CD4-positive, alpha-beta T cell treated with Interleukin-15 for 4 hours (primary cell): ENCODE measurements around the gene POLR1D.
"Not testable (repeated sequence)": the region's sequence is repeated elsewhere in the genome, so short reads cannot be mapped to it uniquely, and the experiment has no call there.

Experiments used
- DNase-seq: peaks from one replicate; pipeline ENCODE4 v3.0.0-alpha.2; 2020; ENCODE audit warnings: low spot score

Gene POLR1D

DNA sequence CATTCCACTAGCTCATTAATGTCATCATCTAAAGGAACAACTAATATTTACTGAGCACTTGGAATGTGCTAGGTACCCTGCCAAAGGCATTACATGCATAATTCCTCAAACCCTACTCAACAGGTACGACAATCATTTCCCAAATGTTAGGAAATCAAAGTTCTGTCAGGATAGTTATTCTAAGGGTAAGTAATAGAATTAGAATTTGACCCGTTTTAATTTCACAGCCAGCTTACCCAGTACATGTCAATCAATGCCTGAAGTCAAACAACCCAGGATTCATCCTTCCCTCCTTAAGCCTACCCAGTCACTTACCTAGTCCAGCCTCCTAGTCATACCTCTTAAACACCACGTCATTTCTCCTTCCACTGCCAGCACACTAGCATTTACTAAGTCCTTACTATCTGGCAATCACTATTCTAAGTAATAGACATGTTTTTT lies 3.8 kb upstream of the POLR1D start:
- no peak for DNase-seq

DNA sequence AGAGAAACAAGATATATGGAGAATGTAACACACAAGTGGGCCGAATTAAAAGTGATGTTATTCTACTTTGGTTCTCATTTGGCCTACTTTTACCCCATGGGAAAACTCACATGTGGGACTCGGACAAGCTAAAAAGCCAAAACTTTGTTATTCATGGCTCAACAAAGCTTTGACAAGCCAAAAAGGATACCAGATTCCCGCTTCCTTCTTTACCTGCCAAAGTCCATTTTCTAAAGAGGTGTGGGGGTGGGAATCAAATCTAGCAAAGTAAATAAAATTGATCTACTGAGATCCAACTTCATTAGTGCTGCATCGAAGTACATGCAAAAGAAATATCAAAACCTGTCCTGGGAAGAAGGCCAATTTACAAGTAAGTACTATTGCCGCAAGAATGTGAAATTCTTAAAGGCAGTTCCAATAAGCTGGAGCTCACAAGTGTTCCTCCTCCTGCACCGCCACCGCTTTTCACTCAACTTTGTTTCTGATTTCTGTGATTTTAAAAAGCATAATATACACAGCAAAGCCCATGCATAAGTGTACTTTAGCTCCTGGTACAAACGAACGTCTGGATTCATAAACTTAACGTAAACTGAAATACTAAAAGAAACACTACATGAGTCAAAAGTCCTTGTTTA lies 2.5 kb upstream of the POLR1D start:
- DNase-seq, result no peak

DNA sequence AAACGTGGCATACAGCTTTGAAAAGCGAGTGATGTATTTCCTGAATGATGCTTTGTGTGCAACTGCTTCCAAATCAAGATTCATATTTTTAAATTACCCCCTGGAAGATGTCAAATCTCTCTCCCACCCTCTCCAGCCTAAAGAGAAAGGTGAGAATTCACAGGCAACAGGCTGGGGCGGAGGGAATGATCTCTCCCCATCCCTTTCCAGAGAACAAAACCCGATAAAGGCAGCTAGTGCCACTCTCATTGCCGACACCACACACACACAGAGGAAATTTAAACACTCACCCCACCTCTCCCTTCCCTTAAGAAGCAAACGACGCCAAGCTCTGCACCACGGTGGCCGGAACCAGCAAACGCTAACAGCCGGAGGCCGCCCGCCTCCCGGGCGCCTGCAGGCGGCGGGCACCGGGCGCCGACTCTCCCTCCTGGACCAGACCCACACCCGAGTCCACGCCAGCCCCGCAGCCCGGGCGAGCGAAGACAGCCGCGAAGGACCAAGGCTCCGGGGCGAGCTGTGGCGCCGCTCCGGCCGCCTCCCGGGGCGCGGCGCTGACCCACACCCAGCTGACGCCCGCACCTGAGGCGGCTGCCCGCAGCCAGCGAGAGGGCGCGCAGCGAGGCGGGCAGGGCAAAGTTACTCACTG lies 1.8 kb upstream of the POLR1D start:
- peak; percentile 34 for DNase-seq

DNA sequence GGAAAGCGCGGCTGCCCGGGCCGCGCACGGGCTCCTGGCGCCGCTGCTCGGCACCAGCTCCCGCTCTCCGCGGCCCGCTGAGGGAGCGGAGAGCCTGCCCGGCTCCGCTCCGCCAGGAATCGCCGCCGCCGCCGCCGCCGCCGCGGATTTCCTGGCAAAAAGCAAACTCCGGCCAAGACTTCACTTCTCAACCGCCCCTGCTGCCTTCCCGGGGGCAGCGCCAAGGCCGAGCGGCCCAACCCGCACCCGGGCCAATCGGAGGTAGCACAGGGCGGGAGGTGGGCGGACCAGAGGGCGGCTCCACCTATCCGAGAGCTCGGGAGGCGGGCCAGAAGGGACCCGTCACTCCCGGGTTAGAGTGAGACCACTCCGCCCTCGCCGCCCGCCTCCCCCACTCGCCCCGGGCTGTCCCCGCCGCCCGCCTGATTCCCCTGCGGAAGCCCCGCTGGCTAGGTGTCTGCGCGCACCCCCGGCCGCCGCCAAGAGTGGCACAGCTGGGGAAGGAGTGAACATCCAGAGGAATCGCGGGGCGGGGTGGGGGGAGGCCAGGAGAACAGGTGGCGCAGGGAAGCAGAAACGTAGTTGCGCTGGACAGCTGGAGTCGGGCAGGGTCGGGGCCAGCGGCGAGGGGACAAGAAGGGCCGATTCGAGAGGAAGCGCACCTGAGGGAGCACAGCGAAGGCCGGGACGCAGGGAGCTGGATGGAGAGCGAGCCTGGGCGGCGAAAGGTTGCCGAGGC lies 1.1 kb upstream of the POLR1D start, which contains the start of gene LNX2:
Gene LNX2, minus strand, starts transcription at position 153 of the 739 bp plus-strand sequence. CDS start 38,826 bp downstream, outside the sequence.
- peak; percentile 97 for DNase-seq

DNA sequence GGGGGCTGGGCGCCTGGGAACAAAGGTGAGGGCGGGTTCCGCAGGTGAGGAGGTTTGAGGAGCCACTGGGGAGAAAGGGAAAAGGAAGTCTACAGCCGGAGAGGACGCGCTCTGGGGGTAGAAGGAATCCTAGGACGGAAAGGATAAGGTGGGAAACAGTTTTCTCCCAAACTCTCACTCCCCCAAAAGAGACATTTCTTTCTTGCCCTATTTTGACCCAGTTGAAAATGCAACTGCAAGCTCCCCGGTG lies 651 bp upstream of the POLR1D start:
- DNase-seq, result no peak

DNA sequence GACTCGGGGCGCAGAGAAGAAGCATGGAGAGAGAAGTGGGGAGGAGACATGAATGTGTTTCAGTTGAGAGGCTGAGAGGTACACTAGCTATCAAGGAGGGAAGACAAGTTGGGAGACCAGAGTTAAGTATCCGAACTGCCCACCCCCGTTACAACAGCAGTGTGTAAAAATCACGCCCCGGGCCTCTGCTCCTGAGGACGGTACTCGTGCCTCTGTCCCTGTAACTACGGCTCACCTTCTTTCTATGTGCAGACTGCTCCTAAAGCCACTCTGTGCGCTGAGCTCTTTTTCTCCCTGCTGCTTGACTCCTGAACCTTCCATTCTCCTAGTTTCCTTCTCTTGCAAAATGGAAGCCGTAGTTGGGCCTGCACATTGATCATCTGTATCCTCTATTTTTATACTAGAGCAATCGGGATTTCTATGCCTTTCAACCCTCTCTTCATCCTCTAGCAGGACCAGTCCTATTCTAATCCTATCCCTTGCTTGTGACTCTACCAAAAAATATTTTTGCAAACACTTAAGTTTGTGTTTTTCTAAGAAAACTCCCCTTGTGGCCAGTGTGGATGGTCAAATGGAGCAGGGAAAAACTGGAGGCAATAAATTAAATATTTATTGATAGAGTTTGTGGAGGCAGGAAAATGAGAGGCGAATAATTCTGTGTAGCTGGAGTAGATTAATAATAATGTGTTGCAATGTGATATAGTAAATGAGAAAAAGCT lies 569 bp downstream of the POLR1D start:
- no peak for DNase-seq

DNA sequence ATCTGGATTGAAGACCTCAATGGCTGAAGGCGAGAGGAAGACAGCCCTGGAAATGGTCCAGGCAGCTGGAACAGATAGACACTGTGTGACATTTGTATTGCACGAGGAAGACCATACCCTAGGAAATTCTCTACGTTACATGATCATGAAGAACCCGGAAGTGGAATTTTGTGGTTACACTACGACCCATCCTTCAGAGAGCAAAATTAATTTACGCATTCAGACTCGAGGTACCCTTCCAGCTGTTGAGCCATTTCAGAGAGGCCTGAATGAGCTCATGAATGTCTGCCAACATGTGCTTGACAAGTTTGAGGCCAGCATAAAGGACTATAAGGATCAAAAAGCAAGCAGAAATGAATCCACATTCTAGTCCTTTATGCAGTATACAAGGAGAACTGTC lies 1.2 kb downstream of the POLR1D start:
- DNase-seq, result no peak

DNA sequence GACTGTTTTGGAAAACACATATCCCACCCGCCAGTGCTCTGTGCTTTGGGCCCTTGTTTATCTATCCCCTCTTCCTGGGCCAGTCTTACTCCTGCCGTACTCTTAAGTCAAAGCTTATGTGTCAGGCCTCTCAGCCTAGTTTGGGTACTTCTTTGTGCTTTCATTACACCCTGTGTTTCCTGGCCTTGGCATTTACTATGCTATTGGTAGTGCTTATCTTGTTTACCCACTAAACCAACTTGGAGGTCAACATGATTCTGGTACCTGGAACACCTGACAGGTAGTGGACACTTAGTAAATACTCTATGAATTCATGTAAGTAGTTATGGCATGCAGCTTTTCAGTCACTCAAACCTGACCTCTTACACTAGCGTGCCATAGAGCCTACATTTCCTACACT lies 2.4 kb downstream of the POLR1D start:
- no peak for DNase-seq

DNA sequence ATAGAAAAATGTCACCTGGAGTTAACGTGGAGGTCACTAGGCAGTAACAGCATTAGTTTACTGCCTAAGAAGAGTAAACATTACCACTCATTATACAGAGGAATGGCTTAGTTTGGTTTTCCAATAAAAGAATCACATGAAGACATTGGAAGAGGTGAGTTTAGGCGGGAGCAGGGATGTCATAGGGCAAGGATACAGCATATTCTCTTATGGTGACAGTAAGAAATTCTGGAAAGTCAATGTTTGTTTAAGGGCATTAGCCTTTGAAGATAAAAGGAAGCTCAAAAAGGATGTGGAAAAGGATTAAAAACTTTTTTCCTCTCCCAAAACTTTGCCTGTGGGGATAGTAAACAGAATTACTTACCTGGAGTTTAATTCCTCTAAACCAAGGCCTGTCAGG lies 4.1 kb downstream of the POLR1D start:
- no peak for DNase-seq

DNA sequence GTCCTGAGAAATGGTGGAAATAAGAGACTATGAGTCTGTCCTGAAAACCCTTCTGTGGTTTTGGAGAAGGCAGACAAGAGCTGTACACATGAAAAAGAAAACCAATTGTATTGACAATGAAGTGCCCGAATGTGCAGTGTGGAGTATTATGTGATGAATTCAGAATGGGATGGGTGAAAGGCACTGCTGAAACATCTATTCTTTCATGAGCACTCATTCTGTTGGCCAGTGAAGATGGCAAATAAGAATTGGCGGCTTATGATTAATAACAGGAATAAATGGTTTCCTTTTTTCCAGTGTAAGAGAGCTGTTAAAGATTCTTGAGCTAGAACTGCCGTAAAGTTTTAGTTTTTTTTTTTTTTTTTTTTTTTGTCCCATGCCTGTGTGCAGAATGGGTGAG lies 5.7 kb downstream of the POLR1D start:
- DNase-seq, result no peak

DNA sequence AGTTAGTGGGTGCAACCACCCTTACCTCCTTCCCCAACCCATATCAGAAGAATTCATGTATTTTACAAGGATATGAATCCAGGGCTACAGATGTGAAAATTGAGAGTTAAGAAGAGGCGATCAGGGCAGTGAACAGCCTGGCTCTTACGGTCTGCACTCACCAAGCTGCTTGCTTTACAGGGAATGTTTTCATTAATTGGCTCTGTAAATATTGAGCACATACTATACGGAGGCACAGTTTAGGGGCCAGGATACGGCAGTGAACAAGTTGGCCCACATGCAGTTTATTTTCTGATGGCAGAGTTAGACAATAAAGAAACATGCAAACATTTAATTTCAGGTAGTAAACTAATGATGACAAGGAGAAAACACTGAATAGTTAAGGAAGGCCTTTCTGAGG lies 6.4 kb downstream of the POLR1D start:
- no peak for DNase-seq

DNA sequence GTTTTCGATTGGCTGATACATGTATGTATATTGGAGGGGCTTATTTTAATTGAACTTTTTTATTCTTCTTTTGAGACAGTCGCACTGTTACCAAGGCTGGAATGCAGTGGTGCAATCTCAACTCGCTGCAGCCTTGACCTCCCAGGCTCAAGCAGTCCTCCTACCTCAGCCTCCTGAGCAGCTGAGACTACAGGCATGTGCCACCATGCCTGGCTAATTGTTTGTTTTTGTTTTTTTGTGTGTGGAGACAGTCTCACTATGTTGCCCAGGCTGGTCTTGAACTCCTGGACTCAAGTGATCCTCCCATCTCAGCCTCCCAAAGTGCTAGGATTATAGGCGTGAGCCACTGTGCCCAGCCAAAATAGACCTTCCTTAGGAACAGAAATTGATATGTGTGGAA lies 7.1 kb downstream of the POLR1D start:
- not testable (repeated sequence) for DNase-seq

DNA sequence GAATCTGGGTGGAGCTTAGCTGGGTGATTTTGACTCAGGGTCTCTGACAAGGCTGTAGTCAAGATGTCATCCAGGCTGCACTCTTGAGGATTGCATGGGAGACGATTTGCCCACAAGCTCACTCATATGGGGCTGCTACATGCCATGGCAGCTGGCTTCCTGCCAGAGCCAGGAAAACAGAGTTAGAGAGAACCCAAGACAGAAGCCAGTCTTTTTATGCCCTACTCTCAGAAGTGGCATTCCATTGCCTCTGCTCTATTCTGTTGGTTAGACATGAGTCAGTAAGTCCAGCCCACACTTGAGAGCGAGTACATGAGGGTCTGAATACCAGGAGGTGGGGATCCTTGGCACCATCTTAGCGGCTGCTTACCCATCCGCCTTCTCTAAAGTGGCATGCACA lies 9.5 kb downstream of the POLR1D start:
- DNase-seq, result no peak

DNA sequence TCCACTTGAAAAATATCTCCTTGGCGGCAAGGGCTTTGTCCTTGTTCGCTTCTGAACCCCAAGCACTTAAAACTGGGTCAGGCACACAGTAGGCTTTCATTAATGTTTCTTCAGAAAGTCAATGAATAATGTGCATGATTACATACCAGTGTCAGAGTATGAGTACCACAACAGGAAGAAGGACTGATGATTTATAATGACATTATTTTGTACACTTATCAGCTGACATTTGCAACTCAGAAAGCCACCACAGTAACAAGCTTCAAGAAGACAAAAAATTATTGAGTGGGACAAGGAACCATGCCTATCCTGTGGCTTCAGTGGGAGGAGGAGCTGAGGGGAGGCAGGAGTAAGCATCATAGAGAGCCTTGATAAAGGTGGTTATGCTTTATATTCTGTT lies 10.0 kb downstream of the POLR1D start:
- DNase-seq, result no peak

DNA sequence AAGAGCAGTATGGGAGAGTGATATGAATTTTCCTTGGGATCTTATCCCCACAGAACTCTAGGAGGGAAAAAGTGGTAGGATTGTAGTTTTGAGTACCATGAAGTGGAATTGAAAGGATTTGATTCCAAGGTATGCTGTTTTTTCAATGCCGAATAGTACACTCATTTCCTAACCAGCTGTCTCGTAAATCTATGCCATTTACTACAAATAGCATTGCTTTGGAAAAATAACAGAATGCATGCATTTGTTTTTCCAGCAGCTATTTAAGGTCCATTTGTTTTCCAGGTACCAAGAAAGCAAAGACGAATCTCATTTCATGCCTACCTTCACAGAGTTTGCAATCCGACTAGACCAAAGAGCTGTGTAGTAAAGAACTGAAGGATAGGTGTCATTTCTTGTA lies 10.5 kb downstream of the POLR1D start:
- no peak for DNase-seq

DNA sequence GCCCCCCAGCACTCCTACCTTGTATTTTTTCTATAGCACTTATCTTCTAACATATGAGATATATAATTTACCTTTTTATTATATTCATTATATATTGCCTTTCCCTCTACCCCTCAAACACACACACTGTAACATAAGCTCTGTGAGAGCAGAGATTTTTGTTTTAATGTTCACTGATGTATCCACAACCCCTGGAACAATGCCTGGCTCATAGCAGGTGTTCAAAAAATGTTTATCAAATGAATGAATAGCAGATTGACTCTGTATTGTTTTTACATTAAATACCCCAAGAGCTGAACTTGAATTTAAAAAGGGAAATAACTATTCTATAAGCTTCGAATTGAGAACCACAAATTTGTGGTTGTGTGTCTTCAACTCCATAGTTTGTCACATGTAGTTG lies 11.0 kb downstream of the POLR1D start:
- no peak for DNase-seq

DNA sequence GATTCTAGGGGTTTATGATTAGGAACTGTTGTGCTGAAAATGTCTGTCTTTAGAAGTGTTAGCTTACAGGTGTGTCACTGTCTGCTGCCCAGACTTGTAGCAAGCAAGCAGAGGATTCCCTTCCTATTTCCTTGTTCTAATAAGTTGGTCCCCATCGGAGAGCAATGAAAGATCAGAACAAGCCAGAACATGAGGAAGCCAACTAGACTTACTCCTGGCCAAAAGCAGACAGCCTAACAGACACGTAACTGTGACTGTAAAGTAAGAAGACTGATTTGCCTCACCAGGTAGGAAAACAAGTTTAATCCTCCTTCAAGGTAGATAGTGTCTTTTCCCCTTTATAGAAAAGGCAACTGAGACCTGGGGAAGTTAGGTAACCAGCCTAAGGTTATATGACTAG lies 12.5 kb downstream of the POLR1D start:
- no peak for DNase-seq

DNA sequence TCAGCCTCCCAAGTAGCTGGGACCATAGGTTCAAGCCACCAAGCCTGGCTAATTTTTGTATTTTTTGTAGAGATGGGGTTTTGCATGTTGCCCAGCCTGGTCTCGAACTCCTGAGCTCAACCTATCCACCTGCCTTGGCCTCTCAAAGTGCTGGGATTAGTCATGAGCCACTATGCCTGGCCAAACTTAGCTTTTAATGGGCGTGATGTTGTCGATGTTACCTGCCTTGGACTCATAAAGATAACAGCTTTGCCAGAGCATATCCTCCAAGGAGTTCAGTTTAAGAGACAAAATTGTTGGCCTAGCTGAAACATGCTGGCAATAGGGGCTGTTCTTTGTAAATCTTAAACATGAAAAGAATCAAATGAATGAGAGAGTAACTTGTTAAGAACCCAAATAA lies 13.1 kb downstream of the POLR1D start:
- DNase-seq, result no peak

DNA sequence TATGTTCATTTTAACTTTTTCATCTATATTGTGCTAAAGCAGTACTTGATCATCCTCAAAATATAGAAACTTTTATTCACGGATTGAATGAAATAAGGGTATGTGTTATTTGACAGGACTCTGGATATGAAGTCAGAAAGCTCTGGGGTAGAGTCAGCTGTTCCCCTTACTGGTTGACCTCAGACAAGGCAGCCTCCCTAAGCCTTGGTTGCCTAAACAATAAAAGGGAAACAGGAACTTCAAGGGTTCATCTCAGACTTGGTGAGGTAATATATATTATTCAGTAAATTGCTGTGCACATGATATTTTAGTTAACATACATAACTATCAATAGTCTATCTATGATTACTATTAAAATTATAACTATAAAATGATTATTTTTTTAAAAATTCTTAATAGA lies 13.6 kb downstream of the POLR1D start:
- no peak for DNase-seq

DNA sequence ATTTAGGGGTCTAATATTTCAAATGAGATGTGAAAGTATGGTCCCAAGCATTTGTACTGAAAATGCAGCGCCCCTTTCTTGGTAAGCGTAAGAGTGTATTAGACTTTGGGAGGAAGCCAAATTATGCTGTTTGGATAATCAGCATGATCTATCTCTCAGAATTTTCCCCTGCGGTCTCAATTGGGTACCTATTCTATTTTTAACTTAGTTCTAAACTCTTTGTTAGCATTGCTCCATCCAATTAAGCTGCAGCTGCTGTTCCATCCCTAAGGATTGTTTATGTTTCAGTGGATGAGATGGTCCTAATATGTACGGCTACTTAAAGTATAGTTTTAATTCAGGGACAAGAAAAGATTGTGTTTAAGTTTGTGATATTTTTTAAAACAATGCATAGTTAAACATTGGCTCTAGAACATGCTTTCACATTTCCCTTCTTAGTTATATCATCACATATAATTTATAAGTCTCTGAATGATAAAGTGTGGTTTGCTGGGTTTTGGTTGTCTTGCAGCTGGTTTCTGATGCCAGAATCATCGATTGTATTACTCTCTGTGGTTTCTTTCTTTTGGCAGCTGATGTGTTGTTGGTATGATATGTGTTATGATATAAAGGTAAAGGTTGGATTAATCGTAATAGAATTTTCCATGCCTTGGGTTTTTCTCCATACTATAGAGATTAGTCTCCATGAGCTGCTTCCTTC lies 15.0 kb downstream of the POLR1D start:
- no peak for DNase-seq

DNA sequence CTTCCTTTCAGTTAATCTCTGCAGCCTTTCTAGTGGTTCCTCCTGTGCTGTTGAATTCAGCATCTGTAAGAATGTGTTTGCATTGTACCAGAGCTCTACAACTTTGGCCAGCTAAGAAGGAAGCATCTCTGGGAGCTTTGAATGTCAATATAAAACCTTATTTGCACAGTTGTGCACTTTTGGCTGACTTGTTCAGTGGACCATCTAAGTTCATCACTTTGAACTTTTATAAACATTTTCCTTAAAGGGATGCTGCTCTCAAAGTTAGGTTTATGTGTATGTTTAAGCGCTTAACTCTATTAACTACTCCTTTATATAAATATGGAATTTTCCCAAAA lies 15.6 kb downstream of the POLR1D start:
- no peak for DNase-seq

DNA sequence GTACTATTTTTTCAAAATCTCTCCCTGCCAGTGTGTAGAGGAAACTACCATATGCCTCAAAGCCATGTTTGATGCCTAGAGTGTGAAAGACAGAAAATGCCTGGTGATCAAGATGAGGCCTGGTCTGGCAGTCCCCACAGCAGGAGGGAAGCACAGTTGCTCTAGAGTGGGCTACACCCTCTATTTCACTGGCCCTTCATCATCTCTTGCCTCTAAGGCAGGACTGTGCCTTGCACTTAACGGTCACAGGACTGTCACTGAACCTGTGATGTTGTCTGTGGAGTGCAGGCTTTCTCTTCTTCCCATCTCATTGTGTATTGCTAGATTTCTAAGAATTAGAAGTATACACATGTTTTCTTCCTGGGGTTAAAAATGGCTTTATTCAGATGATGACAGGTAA lies 16.3 kb downstream of the POLR1D start:
- DNase-seq, result no peak

DNA sequence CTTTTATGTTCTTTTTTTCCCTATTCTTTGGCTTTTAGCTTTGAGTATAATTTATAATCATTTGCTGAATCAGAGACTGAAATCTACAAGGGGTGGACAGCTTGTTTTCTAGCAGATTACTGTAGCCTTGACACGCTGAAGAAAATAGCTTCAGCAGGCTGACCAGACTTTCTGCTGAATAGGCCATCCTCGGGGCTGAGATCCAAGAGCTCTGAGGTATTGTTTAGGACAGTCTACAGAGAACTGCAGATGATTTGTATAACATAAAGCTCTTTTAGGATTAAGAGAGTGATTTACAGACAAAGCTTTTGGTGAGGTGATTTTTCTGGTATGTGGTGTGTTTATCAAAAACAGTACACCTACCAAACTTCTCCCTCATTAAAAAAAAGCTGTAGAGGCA lies 16.8 kb downstream of the POLR1D start:
- no peak for DNase-seq
